Activated T-cell treated with anti-CD3 and anti-CD28 coated beads for 48 hours (primary cell): ENCODE data around the gene HDAC4.

Source experiments
- DNase-seq: peaks from one replicate; pipeline ENCODE4 v3.0.0-alpha.2; 2020; ENCODE audit warnings: low read depth

The HDAC4 gene

DNA sequence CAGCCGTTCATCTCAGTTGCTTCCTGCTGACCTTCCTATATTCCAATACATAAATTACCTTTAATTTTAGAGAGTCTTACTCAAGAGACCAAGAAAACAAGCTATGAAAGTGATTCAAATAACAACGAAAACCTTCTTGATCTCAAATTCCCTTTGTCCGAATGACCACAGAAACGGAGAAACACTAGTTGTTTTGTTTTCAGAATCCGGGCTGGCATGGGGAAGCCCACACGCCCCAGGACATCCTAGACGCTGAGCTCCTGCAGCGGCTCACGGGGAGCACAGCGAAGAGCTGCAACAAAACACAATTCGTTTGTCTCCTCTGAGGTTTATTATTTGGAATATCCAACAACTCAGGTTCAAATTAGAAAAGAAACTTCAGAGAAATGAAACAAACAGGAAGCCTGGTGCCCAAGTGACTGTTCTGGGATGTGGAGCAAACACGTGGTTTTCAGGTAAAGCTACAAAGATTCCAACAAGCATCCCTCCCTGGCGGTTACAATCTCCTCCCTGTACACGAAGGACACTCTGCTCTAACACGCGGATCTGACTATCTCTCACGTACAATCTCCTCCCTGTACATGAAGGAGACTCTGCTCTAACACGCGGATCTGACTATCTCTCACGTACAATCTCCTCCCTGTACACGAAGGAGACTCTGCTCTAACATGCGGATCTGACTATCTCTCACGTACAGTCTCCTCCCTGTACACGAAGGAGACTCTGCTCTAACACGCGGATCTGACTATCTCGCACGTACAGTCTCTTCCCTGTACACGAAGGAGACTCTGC, 315.4 kb downstream of the HDAC4 start:
- no peak for DNase-seq

DNA sequence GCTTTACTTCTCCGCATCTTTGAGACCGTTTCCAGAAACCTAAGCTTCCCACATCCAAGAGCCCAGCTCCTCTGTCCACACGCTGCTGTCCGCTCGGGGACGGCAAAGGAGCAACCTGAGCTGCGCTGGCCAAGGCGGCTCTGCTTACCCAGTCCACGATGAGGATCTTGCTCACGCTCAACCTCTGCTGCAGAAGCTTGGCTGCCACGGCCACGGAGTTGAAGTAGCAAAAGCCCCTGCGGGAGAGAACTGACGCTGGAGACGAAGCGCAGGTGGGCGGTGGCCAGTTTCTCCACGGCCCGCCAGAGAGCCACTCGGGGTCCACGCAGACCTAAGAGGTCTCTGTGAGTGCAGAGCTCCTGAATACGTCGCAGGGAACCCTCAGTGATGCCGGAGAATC, 316.8 kb downstream of the HDAC4 start:
- DNase-seq, result no peak

DNA sequence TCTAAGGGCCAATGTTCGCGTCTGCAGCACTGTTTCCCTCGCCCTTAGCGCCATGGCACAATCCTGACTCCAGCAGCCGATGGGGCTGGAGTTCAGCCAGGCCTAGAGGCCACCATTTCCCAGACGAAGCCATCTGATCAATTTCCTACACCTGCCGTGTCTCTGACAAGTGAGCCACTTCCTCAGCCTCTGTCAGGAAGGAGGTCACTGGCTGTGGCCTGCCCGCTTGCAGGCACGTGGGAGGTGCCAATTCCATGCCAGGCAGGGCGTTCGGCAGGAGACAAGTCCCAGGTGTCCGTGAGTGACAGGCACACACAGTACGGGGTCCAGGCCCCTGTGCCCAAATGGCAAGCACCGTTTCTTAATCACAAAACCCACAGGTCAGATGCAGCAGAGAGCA, 318.4 kb downstream of the HDAC4 start:
- no peak for DNase-seq

DNA sequence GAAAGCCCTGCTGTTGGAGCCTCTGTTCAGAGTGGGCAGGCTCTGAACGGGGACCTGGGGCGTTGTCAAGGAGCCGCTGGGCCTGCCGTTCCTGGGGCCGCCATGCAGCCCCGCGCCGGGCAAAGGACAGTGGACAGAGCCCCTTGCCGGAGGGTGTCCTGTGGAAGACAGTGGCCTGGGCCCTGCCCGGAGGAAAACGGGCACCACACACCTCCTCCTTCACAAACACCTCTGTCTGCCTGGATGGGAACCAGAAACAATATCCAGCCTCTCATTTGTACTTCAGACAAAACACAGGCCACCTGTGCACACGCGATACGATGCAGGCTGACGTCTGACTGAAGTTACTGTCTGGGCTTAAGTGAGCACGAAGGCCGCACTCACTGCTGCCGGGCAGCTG, 319.2 kb downstream of the HDAC4 start:
- no peak for DNase-seq

DNA sequence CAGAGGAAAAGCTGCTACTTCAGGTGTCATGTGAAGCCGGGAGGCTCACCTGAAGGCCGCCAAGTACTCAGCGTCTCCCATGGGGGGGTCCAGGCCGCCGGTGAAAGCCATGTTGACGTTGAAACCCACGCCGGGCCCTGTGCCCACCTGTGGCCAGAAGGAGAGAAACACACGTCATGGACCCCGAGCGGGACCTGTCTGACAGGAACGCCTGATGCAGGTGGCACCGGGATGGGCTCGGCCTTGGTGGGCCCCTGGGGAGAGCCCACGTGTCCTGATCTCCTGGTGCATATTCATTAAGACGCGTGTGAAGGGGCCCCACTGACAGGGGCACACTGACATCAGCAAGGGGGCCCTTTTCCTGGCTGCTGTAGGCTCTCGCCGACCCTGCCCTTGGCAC, 319.8 kb downstream of the HDAC4 start:
- no peak for DNase-seq

DNA sequence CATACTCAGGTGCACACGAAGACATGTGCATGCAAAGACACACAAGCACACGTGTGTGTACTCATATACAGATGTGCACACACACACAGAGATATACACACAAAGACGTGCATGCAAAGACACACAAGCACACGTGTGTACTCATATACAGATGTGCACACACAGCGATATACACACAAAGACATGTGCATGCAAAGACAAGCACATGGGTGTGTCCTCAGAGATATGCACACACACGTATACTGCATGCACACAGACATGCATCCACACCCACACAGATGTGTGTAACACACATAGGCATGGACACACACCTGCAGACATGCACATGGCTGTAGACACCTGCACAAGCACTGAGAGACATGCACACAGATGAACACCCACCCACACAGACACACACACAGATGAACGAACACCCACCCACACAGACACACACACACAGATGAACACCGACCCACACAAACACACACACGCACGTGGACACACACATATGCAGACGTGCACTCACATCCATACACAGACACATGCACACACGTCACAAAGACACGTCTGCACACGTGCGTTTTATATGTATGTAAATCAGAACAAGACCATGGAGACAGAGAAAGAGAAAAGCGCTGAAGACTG, 321.0 kb downstream of the HDAC4 start:
- no peak for DNase-seq

DNA sequence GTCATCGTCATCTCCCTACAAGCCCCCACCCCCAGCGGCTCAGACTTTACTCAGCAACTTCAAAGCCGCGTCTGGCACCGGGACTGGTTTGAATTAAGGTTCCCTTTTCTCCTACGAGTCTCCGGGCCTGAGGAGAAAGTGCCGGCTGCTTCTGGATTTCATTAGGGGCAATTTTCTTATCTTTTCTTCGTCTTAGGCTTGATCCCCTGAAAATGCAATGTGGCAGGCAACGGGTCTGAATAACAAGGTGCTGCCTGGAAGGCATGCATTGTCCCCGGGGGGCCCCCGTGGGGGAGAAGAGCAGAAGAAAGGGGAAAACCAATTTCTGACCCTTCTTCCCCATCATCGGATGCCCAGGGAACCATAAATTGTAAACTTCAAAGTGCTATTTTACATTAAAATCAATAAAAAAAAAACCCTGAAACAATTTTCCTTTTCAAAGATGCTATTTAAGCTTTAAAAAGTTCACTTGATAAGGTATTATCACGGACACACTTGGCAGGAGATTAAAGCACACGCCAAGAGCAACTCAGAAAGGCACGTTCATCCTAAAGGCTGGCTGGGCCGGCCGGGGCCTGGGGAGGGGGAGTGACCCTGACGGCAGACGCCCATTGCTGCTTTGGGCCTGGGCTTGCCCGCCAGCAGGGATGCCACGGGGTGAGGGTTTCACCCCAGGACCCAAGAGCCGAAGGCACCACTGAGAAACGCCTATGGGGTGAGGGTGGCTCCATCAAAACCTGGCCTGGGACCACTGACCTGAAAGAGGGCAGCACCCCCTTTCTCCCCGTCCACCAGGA, 322.5 kb downstream of the HDAC4 start:
- no peak for DNase-seq

DNA sequence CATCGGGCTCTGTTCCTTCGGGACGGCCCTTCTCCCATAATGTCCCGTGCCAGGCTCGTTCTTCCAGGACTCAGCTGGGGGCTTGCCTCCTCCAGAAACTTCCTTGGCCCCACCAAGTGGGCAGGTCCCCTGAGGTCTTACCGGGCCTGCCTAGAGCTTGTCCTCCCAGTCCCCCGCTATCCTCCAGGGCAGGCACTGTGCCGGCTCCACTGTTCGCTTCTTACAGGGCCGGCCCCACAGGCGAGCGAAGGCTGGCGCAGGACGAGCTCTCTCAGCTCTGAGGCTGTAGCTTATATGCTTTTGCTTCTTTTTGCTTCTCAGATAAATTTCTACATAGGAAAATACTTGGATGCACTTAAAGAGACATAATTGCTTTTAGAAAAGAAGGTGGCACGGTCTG, 323.6 kb downstream of the HDAC4 start:
- DNase-seq, result no peak

DNA sequence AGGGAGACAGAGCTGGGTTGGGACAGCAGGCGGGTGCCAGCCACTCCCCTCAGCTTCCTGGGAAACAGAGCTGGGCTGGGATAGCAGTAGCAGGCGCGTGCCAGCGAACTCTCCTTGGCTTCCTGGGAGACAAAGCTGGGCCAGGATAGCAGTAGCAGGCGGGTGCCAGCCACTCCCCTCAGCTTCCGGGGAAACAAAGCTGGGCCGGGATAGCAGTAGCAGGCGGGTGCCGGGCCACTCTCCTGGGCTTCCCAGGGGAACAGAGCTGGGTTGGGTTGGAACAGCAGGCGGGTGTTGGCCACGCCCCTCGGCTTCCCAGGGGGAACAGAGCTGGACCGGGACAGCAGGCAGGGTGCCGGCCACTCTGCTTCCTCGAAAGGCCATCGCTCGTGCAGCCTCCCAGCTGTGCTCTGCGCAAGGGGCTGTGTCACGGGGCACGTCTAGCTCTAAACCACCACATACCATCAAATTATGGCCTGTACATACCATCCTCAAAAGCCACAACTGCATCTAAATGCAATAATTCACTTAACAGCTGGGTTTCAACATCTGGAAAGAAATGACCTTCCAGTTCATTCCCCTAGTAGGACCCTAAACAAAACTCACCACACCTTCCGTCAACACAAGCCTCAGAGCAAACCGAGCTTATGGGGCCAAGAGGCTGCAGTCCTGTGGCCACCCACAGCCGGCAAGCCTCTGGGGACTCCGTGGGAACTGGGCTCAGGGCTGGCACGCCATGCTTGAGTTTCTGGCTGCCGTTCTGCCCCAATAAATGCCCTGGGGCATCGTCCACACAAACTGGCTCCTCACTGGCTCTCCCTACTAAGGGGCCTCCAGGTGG, 324.7 kb downstream of the HDAC4 start:
- no peak for DNase-seq

DNA sequence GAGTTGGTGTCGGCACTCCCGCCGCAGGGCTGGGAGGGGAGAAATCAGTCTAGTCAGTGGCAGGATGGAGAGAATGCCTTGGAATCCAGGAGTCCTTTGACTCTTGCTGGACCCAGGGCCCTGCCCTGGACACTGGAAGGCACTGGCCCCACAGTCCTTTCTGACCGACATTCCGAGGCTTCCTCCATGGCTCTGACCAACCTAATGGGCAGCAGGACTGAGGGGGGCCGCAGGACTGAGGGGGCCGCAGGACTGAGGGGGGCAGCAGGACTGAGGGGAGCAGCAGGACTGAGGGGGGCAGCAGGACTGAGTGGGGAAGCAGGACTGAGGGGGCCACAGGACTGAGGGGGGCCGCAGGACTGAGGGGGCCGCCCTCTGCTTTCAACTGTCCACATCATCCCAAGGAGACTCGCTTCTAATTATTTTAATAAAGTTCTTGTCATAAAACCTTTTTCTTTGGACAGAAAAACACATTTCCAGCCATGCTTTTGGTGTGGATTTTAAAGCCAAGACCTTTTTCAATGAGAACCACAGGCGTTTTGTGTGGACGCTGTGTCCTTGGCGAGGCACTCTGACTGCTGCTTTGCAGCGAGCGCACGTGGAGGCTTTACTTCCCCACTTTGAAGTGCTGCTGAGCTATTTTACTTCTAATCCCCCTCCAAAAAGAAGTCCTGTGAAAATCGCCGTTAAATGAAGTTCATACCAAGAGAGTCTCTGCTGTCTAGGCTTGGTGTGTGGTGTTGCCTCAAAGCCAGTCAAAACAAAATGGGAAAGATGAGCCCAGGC, 326.9 kb downstream of the HDAC4 start:
- DNase-seq, result no peak

DNA sequence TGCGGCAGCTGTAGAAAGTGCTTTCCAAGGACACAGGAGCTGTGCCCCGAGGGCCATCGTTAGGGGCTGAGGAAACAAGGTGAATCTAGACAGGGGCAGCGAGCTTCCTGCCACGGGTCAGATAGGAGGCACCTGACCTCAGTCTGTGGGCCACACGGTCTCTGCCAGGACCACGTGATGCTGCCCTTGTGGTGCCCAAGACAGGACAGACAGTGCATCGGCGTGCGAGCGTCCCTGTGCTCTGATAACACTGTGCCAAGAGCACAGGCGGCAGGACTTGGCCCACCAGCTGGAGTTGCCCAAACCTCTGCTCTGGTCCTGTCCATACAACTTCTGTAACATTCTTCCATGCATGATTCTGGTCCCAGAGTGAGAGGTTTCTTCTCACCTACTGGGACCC, 327.6 kb downstream of the HDAC4 start:
- no peak for DNase-seq

DNA sequence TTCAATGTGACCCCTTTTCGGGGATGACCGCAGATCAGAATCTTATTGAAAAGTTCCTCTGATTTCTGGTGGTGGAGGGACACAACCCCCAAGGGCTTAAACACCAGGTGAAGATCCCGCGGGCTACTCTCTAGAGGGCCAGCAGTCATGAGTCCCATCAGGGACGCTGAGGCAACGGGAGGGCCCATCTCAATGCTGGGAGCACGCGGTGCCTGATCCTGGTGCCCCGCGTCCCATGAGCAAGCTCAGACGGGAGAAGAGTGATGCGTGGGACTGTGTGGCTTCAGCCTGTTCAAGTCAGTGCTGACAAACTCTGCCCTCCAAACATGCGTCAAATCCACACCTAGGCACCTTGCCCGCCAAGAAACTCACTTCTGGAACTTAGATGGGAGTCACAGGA, 328.0 kb downstream of the HDAC4 start:
- DNase-seq, result no peak

DNA sequence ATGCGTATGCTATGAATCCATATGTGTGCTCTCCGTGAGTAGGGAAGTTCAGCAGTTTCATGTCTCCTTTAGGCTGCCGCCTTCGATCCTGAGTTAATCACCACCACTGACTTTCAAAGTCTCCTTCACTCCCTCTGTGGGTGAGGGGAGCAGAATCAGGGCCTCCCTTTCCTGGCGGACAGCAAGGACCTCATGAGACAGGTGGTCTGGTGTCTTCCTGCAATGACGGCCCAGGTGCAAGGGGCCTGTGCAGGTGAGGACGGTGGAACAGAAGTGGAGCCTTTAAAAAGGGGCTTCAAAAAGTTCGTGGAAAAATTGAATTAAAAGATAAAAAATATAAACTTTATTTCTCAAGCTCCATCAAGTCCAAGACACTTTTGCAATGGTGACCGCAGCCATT, 330.4 kb downstream of the HDAC4 start:
- no peak for DNase-seq

DNA sequence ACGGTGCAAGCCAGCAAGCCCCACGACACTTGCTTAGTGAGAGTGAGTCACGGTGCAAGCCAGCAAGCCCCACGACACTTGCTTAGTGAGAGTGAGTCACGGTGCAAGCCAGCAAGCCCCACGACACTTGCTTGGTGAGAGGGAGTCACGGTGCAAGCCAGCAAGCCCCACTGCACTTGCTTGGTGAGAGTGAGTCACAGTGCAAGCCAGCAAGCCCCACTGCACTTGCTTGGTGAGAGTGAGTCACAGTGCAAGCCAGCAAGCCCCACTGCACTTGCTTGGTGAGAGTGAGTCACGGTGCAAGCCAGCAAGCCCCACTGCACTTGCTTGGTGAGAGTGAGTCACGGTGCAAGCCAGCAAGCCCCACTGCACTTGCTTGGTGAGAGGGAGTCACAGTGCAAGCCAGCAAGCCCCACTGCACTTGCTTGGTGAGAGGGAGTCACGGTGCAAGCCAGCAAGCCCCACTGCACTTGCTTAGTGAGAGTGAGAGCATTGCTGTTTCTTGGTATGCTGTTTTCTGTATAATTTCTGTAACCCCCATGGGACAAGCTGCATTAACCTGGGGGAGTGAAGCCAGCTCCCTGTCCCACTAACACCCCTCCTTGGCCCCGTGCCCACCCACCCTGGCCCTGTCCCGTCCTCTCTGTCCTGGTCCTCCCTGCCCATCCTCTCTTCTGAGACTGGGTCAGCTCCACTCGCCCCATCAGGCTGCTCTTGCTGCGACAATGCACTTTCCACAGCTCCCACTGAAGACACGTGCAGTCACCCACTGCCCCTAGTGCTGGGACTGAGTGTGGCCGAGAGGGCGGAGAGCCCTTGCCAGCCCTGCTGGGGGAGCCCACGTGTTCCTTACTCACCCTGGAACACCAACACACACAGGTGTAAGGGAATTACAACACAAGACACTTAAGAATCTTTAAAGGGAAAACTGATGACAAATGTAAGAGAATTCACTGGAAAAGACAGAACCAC, 331.2 kb downstream of the HDAC4 start:
- peak; percentile 12 for DNase-seq

DNA sequence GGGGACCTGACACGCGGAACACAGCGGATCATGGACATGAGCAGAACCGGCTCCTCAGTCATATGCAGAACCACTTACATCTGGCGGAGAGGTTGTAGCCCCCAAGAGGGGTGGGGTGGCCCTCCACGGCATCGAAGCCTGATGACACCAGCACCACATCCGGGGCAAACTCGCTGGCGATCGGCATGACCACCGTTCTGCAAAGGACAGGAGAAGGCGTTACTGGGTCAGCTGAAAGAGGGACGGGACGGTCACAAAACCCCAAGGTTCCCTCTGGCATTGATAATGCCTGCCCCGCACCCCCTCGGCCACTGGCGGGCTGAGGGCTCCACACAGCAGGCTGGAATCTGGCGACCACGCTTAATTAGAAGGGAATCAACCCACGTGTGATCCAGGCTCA, 332.4 kb downstream of the HDAC4 start:
- DNase-seq, result no peak

DNA sequence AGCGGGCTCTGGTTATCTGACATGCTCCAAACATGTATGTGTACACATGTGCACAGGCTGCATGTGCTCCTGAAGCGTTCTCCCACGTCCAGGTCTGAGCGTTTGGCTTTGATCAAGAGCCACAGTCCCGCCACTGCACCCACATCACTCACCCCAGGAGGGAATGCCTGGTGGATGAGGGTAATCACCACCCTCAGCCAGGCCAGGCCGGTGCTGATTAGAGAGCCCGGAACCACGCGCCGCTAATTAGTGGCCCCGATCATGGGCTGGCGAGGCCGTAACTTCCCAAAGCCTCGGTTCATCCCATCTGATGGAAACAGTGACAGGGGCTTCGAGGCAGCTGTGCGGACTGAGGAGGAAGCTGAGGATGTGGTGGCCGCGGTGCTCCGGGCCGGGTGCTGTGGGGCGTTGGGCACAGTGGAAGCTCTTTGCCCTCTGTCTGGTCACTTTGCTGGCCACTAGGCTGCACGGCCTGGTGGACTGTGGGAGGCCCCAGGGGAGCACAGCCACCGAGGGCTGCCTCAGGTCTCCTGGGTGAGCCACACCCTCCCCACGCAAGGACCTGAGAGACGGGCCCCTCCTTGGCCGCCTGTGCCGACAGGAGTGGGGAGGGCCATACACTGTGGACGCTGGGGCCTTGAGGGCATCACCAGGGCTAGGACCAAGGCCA, 333.5 kb downstream of the HDAC4 start:
- no peak for DNase-seq

DNA sequence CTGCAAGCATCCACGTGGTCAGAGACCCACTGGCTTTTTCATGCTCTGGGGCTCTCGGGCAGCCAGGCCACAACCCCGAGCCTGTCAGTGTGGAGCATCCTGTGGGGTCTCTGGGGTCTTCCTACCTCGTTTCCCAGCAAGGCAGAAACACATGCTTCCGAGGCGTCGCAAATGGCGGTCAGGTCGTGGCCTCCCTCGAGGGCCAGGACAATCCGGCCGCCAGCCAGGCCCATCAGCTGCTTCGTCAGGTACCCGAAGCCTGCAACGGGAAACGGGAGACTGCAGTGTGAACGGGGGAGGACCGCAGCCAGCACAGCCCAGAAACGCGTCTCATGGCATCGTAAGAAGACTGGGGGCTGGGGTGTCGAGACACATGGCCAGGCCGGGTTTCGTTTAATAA, 334.2 kb downstream of the HDAC4 start:
- DNase-seq, result no peak

DNA sequence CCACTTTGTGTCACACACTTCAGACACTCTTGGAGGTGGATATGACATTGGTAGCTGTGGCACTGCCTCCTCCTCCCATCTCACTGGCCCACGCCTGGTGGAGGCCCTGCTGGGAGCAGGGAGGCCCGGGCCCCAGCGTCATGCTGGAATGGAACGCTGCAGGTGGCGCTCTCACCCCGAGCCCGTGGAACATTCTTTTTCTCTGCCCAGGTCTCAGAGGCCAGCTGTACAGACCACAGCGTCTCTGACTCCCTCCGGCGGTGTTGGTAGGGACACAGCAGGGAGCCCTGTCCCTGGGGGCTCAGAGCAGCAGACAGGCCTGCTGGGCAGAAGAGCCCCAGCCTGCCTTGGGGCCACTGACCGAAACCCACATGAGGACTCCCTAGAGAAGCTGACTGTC, 334.9 kb downstream of the HDAC4 start:
- no peak for DNase-seq

DNA sequence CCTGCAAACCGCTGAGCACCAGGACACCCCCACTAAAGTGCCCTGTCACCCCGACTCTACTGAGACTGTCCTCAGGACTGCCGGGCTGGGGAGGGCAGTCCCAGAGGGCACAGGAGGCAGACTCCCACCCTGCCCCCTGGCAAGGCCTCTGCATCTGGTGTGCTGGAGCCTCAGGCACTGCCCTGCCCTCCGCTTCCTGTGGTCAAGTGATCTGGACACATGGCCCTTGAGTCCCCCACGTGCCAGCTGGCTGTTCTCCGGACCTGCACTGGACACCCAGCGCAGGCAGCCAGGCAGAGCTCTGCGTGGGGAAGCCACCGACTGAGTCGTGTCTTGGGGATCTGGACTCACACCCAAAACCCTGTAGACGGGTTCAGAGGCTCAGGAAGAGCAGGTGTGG, 335.3 kb downstream of the HDAC4 start:
- no peak for DNase-seq

DNA sequence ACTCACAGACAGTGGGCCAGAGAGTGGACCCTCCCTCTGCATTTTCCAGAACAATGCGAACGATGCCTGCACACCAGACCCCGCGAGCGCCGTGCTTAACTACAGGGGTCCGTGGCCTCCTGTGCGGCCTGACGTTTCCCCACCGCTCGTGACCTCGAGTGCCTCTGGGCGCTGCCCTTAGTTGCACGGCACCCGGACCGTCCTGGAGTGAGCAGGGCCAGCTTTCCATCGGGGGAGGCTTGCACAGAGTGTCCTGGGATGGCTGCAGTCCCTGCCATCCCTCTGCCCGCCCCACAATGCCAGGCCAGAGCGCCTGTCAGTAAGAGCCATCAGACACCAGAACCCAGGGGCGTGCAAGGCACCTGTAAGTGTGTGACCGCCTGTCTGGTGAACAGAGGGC, 335.9 kb downstream of the HDAC4 start:
- no peak for DNase-seq
